GM13977 (cell line): ENCODE data around the gene CALML3.

ENCODE experiments used
- DNase-seq: peaks from one replicate; pipeline ENCODE4 v3.0.0; 2012; ENCODE audit warnings: low spot score
- in situ Hi-C: fragments of 300-500 bp; cut with MboI; formaldehyde crosslinking; loops from one replicate; pipeline ENCODE4 v1.12.0; 2022; ENCODE audit warnings: low sequenced_read_pairs, low pct_unique_long_range_greater_than_20kb, mixed read lengths, inconsistent platforms; ENCODE audit not compliant: unreplicated experiment
- TF ChIP-seq, protein P1 (sequence below): IDR thresholded peaks from 2 replicates; pipeline ENCODE4 v1.5.1; 2012; ENCODE audit warnings: mild to moderate bottlenecking, control low read depth; ENCODE audit not compliant: insufficient read depth; ENCODE audit errors: extremely low read depth, missing control alignments

Gene CALML3

DNA sequence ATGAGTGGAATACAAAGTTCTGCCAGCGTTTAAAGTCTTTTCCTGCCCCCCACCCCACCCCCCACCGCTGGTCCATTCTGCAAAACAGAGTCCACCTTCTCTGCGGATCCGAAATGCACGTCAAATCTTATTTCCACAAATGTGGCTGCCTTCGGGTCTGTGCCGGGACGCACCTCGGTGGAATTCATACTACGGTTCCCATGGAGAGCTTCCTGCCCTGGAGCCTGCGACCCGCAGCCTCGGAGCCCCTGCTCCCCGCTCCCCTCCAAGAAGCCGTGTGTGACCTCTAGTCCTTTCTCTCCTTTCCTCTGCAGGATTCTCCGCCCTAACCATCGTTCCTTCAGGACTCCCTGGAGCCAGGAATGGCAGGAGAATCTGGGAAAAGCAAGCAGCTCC lies 12.9 kb upstream of the CALML3 start:
- in situ Hi-C loops: no loop called here
- TF ChIP-seq, protein P1, sequence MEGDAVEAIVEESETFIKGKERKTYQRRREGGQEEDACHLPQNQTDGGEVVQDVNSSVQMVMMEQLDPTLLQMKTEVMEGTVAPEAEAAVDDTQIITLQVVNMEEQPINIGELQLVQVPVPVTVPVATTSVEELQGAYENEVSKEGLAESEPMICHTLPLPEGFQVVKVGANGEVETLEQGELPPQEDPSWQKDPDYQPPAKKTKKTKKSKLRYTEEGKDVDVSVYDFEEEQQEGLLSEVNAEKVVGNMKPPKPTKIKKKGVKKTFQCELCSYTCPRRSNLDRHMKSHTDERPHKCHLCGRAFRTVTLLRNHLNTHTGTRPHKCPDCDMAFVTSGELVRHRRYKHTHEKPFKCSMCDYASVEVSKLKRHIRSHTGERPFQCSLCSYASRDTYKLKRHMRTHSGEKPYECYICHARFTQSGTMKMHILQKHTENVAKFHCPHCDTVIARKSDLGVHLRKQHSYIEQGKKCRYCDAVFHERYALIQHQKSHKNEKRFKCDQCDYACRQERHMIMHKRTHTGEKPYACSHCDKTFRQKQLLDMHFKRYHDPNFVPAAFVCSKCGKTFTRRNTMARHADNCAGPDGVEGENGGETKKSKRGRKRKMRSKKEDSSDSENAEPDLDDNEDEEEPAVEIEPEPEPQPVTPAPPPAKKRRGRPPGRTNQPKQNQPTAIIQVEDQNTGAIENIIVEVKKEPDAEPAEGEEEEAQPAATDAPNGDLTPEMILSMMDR: no peak
- DNase-seq: no peak

DNA sequence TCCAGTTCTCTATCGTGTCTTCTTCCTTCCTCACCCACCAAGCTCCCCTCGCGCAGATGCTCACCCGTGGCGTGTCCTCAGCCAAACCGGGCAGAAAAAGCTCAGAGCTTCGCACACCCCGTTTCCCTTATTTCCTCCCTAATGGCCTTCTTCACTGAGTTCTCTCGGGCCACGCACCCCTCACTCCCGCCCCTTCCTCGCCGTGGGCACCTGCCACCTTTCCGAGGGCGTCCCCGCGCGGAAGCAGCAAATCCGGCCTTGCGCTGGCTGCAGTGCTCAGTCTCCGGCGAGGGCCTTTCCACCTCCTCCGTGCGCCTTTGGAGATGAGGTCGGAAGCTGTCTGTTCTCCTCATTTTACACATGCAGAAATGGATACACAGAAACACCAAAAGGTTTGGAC lies 12.4 kb upstream of the CALML3 start:
- in situ Hi-C loops: no loop called here
- no peak for DNase-seq
- TF ChIP-seq, protein P1: no peak

DNA sequence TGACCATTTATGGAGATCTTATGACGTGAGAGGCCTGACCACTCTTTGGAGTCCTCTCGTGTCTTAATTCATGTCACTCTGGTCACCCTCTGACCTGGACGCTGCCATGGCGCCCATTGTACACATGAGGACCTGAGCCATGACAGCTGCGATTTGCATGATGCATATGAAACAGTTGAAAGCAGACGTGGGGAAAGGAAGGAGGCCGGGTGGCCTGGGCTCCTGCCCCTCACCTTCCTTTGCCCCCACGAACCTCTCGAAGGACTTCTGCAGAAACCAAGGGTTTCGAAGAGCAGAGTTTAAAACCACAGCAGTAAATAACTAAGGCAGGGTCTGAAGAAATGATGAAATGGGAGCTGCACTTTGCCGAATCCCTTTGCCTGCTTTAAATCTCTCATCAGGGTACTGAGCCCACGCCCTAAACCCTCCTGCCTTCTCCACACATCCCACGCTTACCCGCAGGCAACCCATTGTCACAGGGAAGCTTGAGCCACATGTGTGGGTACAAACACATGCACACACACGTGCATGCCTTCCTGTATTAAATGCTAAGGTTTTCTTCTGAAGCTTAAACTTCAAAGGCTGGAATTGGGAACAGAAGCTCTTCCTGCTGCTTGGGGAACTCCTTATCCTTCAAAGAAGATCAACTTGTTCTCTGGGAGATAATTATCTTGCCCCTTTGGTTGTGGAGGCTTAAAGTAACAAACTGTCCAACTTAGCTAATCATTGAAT lies 11.7 kb upstream of the CALML3 start:
- TF ChIP-seq, protein P1: no peak
- in situ Hi-C loops: no loop called here
- no peak for DNase-seq

DNA sequence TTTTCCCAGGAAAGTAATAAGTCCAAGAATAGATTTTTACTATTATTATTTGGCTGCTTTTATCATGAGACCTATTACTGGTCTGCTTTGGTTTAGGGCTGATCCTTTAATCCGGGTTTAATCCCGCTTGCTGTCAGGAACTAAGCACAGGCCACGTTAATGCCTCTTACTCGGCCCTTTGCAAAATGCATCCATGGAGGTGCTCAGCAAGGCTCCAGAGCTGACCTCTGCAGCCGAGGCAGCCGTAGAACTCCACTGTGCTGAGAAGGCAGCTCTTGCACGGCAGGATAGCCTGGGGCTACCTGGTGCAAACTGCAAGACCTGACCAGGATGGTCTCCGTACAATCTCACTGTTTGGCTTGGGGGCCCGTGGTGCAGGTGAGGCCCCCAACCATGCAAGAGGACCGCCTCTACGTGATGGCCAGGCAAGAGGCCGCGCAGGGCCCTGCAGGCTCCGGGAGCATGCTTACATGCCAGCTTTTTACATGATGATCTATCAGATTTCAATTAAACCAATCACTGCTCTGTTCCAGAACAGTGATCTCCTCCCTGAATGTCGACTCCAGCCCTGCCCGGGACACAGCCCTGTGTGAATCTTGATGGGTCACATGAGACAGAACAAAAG lies 10.4 kb upstream of the CALML3 start:
- TF ChIP-seq, protein P1: no peak
- no peak for DNase-seq
- in situ Hi-C loops: no loop called here

DNA sequence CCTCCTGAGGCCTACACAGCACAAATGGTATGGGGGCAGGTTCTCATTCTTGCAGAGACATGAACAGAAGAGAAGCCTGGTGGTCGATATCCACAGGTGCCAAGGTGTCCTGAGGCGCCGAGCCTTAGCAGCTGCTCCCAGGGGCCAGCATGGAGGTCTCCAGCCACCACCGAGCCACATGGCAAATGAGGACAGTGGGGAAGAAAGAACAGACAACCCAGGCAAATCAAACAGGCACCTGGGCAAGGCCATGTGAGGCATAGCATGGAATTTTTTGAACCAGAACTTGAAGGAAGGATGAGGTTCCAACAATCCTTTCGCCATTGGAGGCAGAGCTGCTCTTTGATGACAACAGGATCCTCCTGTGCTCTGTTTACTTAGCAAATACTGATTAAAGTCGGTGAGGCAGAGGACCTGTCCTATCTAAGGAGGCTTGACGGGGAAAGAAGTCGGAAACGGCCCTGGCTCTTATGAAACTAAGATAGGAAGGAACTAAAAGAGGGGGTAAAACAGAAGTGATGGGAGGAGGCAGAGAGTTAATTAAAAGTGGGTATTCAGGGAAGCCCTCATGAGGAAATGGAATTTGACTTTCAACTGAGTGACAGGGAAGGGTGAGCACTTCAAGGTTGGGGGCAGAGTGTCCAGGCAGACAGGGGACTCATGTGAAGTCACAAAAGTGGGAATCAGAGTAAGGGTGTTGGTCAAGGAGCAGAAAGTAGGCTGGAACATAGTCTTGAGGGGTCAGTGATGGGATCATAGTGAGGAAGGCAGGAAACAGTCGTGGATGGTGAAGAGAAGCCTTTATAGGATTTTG lies 8.6 kb upstream of the CALML3 start:
- in situ Hi-C loops: no loop called here
- no peak for DNase-seq
- TF ChIP-seq, protein P1: no peak

DNA sequence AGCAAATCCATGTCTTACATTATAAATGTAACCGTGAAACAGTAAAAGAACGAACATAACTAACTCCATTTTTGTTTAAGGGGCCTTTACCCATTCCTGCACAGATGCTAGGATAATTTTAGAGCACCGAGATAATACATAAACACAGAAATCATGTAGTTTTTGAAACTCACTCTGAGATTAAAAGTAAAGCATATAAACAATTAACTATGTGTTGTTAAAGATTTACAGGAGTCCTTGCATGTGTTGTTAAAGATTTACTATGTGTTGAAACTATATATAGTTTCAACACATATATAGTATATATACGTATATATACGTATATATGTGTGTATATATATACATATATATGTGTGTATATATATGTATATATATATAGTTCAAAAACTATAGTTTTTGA lies 7.2 kb upstream of the CALML3 start:
- in situ Hi-C loops: no loop called here
- DNase-seq: no peak
- TF ChIP-seq, protein P1: no peak
